Jurkat, Clone E6-1 (cell line): ENCODE measurements around the gene TRIM17.

ENCODE experiments used
- DNase-seq: peaks from one replicate; pipeline ENCODE4 v3.0.0-alpha.2; 2011; ENCODE audit warnings: low read depth, low spot score
- H3K4me3 ChIP-seq: 2 replicates; pipeline ENCODE4 v1.5.1; 2011; ENCODE audit warnings: mild to moderate bottlenecking, low read length, control low read depth, moderate library complexity

TRIM17 gene

DNA sequence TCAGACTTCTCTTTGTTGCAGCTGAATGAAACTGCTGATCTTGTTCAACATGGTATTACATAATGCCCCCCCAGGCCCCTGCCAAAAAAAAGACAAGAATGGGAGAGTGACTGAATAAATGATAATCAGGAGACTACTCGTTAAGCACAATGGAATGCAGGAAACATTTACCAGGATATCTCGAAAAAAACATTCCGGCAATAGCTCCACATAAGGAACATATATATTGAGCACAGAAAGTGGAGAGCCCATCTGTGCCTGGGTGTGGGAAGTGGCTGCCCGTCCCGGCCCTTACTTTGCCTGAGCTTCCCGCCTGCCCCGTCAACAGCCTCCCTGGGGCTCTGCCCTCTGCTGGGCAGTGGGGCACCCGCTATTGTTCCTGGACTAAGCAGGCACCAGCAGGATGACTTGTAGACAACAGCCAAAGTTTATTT lies 23.4 kb downstream of the TRIM17 start:
- H3K4me3 ChIP-seq = no peak overlapping the region
- DNase-seq = no peak

- DNase-seq = no peak
- H3K4me3 ChIP-seq = no peak overlapping the region
Observed at GRCh38 chr1:228392111-228392936, 24.3 kb downstream of the TRIM17 start.

DNA sequence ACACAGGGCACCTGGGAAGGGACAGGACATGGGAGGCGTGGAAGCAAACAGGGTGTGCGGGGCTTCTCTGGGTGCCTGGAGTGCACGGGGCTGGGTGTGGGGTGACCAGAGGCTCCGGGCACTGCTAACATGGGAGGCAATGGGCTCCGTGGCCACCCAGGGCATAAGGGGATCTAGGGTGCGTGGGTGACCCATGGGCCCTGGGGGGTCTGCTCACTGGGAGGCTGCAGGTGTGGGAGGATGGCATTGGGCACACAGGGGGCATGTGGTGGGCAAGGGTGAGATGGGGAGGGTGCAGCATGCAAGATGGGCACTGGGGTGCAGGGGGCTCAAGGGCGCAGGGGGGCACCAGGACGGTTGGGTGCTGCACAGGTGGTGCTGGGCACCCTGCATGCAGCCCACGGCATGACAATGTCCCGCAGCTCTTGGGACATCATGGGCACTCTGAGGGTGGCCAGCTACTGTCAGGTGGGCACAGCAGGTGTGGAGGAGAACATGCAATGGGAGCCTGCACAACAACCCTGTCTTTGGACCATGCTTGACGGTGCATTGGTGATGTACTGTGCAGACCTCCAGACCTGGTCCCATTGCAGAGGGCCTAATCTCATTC lies 25.1 kb downstream of the TRIM17 start:
- no peak for DNase-seq
- H3K4me3 ChIP-seq = no peak overlapping the region

- DNase-seq = no peak
Observed at GRCh38 chr1:228390649-228391048, 26.0 kb downstream of the TRIM17 start.

DNA sequence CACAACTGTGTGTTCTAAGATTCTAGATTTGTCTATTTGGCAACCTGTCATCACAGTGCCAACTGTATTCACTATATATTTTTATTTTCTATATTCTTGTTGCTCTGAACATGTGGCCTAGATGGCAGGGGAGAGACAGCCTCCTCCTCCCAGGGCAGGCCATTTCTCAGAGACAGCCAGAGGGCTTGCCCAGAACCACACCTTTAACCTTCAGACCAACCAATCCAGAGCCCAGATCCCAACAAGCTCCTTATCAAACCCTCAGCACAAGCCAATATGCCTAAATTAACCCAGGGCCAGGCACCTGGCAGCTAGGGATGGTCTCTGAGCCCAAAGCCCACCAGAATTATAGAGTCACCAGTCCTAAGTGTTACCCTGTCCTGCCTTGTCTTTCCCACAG lies 29.3 kb downstream of the TRIM17 start:
- DNase-seq = no peak
- no peak overlapping the region for H3K4me3 ChIP-seq

More at GRCh38 chr1:228390649-228391048, 26.0 kb downstream of the TRIM17 start:
- no peak overlapping the region for H3K4me3 ChIP-seq

DNA sequence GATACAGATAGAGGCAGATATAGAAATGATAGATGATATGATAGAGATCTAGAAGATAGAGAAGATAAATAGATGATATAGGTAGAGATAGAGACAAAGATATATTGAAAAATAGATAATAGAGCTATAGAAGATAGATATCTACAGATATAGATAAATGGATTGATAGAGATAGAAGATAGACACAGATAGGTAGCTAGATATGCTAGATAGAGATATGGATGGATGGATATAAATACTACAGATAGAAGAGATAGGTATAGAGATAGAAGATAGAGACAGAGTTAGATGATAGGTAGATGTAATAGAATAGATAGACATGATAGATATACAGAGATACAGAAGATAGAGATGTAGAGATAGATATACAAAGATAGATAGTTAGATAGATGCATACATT lies 31.4 kb downstream of the TRIM17 start:
- H3K4me3 ChIP-seq = no peak overlapping the region

DNA sequence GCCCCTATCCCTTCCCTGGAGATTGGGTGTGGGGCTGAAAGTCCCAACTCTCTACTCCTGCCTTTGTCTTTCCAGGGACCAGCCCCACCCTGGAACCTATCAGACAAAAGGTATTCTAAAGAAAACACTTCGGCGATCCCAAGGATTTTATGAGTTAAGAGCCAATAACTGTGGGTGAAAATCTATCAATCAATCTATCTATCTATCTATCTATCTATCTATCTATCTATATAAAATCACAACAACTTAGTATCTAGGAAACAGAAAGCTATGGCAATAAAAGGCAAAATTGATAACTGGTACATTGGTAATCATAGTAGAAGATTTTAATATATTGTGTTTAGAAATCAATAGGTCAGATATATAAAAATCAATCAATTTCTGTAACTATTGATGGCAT lies 32.9 kb downstream of the TRIM17 start:
- no peak overlapping the region for H3K4me3 ChIP-seq
- no peak for DNase-seq

More for the DNA sequence above, 31.4 kb downstream of the TRIM17 start:
- DNase-seq = no peak

DNA sequence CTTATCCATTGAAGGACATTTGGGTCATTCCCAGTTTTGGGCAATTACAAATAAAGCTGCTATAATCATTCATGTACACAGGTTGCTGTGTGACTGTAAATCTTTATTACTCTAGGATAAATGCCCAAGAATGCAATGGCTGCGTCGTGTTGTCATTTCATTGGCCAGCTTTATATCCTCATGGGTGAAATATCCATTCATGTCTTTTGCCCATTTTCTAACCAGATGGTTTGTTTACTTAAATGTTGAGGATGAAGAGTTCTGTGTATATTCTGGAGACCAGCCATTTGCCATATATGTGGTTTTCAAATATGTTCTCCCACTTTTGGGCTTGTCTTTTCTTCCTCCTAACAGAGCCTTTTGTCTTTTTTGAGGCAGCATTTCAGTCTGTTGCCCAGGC lies 35.3 kb downstream of the TRIM17 start:
- no peak overlapping the region for H3K4me3 ChIP-seq
- no peak for DNase-seq

DNA sequence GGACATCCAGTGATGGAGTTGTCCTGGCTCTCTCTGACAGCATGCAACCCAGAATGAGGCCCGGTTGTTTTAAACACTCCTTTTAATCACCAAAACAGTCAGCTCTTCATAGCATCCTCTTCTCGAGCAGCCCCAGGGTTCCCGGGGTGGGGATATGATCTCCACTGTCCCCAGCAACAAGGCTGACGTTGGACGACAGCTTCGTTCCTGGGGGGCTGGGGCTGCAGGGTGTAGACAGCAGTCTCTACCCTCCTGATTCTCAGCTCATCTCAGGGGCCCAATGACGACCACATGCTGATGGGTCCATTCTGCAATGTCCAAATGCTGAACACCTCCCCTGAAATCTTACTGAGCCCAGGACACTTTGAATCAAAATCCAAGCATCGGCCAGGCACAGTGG lies 37.0 kb downstream of the TRIM17 start:
- no peak for DNase-seq
- H3K4me3 ChIP-seq = no peak overlapping the region

DNA sequence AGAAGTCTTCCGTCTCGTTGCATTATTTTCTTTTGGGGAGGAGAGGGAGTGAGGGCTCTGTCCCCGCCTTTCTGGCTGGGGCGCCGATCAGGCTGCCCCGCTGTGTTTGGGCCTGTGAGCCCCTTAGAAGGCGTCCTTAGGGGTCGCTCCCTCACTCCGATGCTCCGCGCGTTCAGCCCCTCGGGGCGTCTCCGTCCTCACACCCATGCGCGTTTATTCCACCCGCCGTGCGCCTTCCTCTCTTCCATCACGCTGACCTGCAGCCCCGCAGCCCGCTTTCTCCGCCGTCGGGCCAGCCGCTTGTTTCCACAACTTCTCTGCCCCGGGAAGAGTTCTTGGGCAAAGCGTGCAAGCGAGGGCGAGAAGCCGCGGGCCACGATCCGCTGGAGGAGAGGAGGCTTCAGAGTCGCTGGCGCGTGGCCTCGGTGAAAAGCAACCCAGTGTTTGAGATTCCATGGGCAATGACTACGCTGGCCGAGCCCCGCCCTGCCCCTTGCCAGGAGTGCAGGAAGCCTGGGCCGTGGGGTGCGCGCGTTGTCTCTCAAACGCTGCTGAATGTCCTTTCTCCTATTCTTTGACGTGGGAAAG lies 37.7 kb downstream of the TRIM17 start:
- H3K4me3 ChIP-seq = peak overlapping the region; percentile 51
- DNase-seq = no peak

- peak; percentile 14 for DNase-seq
- peak overlapping the region; percentile 51 for H3K4me3 ChIP-seq
Observed at GRCh38 chr1:228378090-228378872, 38.4 kb downstream of the TRIM17 start.

DNA sequence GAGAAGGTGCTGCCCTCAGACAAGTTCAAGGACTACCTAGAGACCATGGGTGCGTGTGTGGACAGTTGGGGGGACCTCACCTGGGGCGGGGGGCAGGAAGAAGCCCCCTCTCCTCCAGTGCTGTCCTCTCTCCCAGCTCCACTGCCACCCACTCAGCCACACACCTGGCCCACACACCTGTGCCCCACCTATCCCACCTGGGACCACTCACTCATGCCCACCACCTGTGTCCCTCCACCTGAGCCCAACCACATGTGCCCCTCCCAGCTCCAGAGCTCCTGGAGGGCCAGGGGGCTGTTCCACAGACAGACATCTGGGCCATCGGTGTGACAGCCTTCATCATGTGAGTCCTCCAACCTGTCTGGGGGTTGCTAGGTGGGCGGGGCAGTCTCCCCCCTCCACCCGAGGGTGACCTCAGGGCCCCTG lies 39.0 kb downstream of the TRIM17 start:
- no peak for DNase-seq
- H3K4me3 ChIP-seq = peak overlapping the region; percentile 51

DNA sequence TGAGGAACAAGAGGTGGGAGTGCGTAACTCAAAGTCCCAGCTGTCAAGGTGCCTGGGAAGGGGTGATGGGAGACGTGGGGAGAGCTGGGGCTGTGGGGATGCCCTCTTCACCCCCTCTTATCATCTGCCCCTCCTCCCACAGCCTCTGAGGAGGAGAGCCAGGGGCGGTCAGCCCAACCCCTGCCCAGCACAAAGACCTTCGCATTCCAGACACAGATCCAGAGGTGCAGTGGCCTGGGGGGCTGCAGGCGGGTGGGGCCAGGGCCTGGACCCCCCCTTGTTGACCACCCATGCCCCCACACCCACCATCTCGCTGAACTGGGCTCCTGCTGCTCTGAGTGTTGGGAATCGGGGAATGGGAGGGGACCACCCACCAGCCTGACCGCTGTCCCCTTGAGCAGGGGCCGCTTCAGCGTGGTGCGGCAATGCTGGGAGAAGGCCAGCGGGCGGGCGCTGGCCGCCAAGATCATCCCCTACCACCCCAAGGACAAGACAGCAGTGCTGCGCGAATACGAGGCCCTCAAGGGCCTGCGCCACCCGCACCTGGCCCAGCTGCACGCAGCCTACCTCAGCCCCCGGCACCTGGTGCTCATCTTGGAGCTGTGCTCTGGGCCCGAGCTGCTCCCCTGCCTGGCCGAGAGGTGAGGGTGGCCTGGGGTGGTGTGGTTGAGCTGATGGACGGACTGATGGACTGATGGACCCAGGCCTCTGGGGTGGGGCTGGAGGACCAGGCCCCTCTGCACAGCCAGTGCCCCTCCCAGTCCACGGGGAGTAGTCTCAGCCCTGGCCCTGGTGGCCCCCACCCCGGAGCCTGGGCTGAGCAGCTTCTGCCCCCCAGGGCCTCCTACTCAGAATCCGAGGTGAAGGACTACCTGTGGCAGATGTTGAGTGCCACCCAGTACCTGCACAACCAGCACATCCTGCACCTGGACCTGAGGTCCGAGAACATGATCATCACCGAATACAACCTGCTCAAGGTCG lies 39.7 kb downstream of the TRIM17 start:
- H3K4me3 ChIP-seq = no peak overlapping the region
- DNase-seq = no peak

DNA sequence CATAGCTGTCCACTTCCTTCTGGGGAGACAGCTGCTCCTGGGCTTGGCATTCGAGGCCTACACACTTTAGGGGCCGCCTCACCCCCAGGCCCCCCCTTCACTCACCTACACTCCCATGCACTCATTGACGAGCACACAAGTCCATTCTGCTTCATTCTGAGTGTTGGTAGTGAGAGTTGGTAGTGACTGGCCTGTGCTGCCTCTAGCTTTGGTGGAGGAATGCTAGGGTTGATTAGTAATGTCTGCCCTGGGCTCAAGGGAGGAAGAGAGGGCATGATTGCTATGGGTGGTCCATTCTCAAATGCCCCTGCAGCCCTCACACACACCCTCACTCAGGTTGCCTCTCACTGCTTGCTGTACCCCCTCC lies 40.4 kb downstream of the TRIM17 start:
- DNase-seq = no peak
- no peak overlapping the region for H3K4me3 ChIP-seq

GRCh38 chr1:228375578-228376261 lies 40.9 kb downstream of the TRIM17 start:
- no peak overlapping the region for H3K4me3 ChIP-seq
- no peak for DNase-seq

DNA sequence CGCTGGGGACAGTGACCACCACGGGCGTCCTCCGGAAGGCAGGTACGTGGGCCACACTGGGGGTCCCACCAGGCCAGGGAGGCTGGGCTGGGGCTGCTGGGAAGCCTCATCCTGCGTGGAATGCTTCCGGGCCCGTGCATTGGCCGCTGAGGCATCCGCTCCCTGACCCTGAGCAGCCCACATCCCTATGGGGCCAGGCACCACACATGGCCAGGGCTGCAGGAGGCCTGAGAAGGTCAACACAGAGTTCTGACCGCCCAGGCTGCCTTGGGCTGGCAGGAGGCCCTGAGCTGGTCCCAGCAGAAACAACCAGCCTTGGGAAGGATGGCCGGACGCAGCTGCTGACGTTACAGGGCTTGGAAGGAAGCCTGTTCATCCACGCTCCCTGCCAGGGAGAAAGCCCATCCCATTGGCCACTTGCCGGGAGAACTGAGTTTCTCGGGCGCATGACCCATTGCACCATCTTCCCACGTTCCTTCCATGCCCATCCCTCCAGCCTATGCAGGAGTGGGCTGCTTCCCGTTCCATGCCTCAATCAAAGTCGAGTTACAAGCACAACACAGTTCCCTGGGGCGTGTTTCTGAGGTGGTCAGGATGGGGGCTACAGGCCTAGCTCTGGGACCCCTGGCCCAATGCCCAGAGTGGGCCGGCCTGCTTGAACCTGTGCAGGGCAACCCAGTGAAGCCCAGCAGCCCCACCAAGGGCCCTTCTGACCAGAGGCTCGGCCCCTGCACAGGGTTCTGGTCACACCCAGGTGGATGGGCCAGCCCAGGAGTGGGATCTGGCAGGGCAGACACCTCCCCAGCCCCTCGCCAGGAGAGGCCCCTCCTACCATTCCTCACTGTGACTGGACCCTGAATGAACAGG lies 41.7 kb downstream of the TRIM17 start:
- no peak overlapping the region for H3K4me3 ChIP-seq
- DNase-seq = no peak
